Measurements from ENCODE around the gene CD151. TPM values are rescaled to one million over a fixed set of nuclear protein-coding genes. Genes with fewer than 3 reads are reported as not detected.
A peak's percentile ranks its signal among the peaks of the same experiment; 100 is the strongest.

The CD151 gene
- total and polyA plus RNA-seq, 4 donors: 31.6 to 264 (median 124) TPM

GRCh38 chr11:862081-862661 lies 29.4 kb downstream of the CD151 start:
- Histone ChIP-seq H3K27me3 (ENCODE audit: control insufficient read depth in 4 of 4, insufficient read depth in 4 of 4, low read length in 3 of 4) (no peaks in the 10 kb centered on the region), H3K9ac (ENCODE audit: low read depth in 1 of 2, low read length in 2 of 2) (no peak overlapping the region), H3K4me1 (ENCODE audit: control insufficient read depth in 4 of 4, insufficient read depth in 4 of 4, low read length in 3 of 4) (peaks cover 0 to 7% (median 3%) of the 10 kb centered on the region in 4 donors), H3K4me3 (ENCODE audit: low read depth in 1 of 3, low read length in 3 of 3) (no peak overlapping the region), H3K9me3 (ENCODE audit: control insufficient read depth in 4 of 4, low read length in 3 of 4) (no peaks in the 10 kb centered on the region), H3K36me3 (ENCODE audit: control insufficient read depth in 4 of 4, insufficient read depth in 3 of 4, low read depth in 1 of 4, low read length in 3 of 4) (peaks cover 0 to 5% (median under 1%) of the 10 kb centered on the region in 4 donors), H3K27ac (ENCODE audit: low read depth in 1 of 2, low read length in 2 of 2) (no peak overlapping the region)
- TF ChIP-seq FOXA1 (IDR thresholded peaks at IDR 0.05) (no peak), ATF3 (IDR thresholded peaks at IDR 0.05) (no peak), GABPA (IDR thresholded peaks at IDR 0.05 in 1 of 2, conservative IDR thresholded peaks at IDR 0.05 in 1 of 2) (no peak), HNF4A (conservative IDR thresholded peaks at IDR 0.05) (no peak), MAX (IDR thresholded peaks at IDR 0.05) (no peak), REST (IDR thresholded peaks at IDR 0.05) (no peak), JUND (IDR thresholded peaks at IDR 0.05) (no peak), FOXA2 (IDR thresholded peaks at IDR 0.05) (no peak), ZBTB33 (IDR thresholded peaks at IDR 0.05) (no peak), HNF4G (IDR thresholded peaks at IDR 0.05) (no peak), RAD21 (IDR thresholded peaks at IDR 0.05) (no peak)
- DNase-seq (ENCODE audit: low spot score): peak; percentile 90
- 68% methylated on average over 20 of the region's 20 CpGs for WGBS

- no peak overlapping the region for H3K27ac ChIP-seq (ENCODE audit: low read depth in 1 of 2, low read length in 2 of 2)
- no peaks in the 10 kb centered on the region for H3K9me3 ChIP-seq (ENCODE audit: control insufficient read depth in 4 of 4, low read length in 3 of 4)
- H3K9ac ChIP-seq (ENCODE audit: low read depth in 1 of 2, low read length in 2 of 2): no peak overlapping the region
- peaks cover 0 to 7% (median 3%) of the 10 kb centered on the region in 4 donors for H3K4me1 ChIP-seq (ENCODE audit: control insufficient read depth in 4 of 4, insufficient read depth in 4 of 4, low read length in 3 of 4)
- peaks cover 0 to 5% (median under 1%) of the 10 kb centered on the region in 4 donors for H3K36me3 ChIP-seq (ENCODE audit: control insufficient read depth in 4 of 4, insufficient read depth in 3 of 4, low read depth in 1 of 4, low read length in 3 of 4)
- H3K27me3 ChIP-seq (ENCODE audit: control insufficient read depth in 4 of 4, insufficient read depth in 4 of 4, low read length in 3 of 4): no peaks in the 10 kb centered on the region
- 88% methylated on average over 12 of the region's 12 CpGs for WGBS
- no peak overlapping the region for H3K4me3 ChIP-seq (ENCODE audit: low read depth in 1 of 3, low read length in 3 of 3)
- no peak for DNase-seq (ENCODE audit: low spot score)
- TF ChIP-seq FOXA1 (IDR thresholded peaks at IDR 0.05) (no peak), GABPA (IDR thresholded peaks at IDR 0.05 in 1 of 2, conservative IDR thresholded peaks at IDR 0.05 in 1 of 2) (no peak), CTCF (IDR thresholded peaks at IDR 0.05; ENCODE audit: low read depth, low read length, missing input control) (no peak), HNF4A (conservative IDR thresholded peaks at IDR 0.05) (no peak), RAD21 (IDR thresholded peaks at IDR 0.05) (no peak), TAF1 (conservative IDR thresholded peaks at IDR 0.05) (no peak), REST (IDR thresholded peaks at IDR 0.05) (no peak), EGR1 (IDR thresholded peaks at IDR 0.05; ENCODE audit: low read depth in 2 of 2) (no peak), JUND (IDR thresholded peaks at IDR 0.05) (no peak), SP1 (IDR thresholded peaks at IDR 0.05) (no peak), RXRA (IDR thresholded peaks at IDR 0.05) (no peak), FOXA2 (IDR thresholded peaks at IDR 0.05) (no peak), ZBTB33 (IDR thresholded peaks at IDR 0.05) (no peak), ATF3 (IDR thresholded peaks at IDR 0.05) (no peak)
These were observed 29.9 kb downstream of the CD151 start for GRCh38 chr11:862696-863022.

Data from liver (tissue), 9 donors.